ENCODE data around the gene KLC1.
"Not testable (repeated sequence)": the region's sequence is repeated elsewhere in the genome, so short reads cannot be mapped to it uniquely, and the experiment has no call there.

Gene KLC1

GRCh38 chr14:103688906-103689902 is 60.2 kb downstream of the KLC1 start:
- no peaks in the 10 kb centered on the region for H3K27me3 ChIP-seq (ENCODE audit: control insufficient read depth, insufficient read depth, low read length)
- no peak overlapping the region for H3K9ac ChIP-seq (ENCODE audit: low read length)
- H3K4me1 ChIP-seq (ENCODE audit: control insufficient read depth, insufficient read depth, low read length): peaks cover 4% of the 10 kb centered on the region
- peaks cover 25% of the 10 kb centered on the region for H3K36me3 ChIP-seq (ENCODE audit: control insufficient read depth, insufficient read depth, low read length)
- no peak overlapping the region for H3K27ac ChIP-seq (ENCODE audit: low read depth, low read length)
- no peak overlapping the region for H3K4me3 ChIP-seq (ENCODE audit: low read length)

- Histone ChIP-seq H3K4me3 (ENCODE audit: low read length) (no peak overlapping the region), H3K27ac (ENCODE audit: low read depth, low read length) (no peak overlapping the region), H3K9ac (ENCODE audit: low read length) (no peak overlapping the region), H3K27me3 (ENCODE audit: control insufficient read depth, insufficient read depth, low read length) (no peaks in the 10 kb centered on the region), H3K36me3 (ENCODE audit: control insufficient read depth, insufficient read depth, low read length) (peaks cover 29% of the 10 kb centered on the region), H3K4me1 (ENCODE audit: control insufficient read depth, insufficient read depth, low read length) (peaks cover 4% of the 10 kb centered on the region)
Measured at GRCh38 chr14:103690332-103690731, 61.3 kb downstream of the KLC1 start.

GRCh38 chr14:103691655-103692054 is 62.6 kb downstream of the KLC1 start:
- Histone ChIP-seq H3K4me1 (ENCODE audit: control insufficient read depth, insufficient read depth, low read length) (peaks cover 15% of the 10 kb centered on the region), H3K36me3 (ENCODE audit: control insufficient read depth, insufficient read depth, low read length) (peaks cover 23% of the 10 kb centered on the region)
- H3K4me3 ChIP-seq (ENCODE audit: low read length); H3K27me3 ChIP-seq (ENCODE audit: control insufficient read depth, insufficient read depth, low read length); H3K27ac ChIP-seq (ENCODE audit: low read depth, low read length); H3K9ac ChIP-seq (ENCODE audit: low read length): not testable (repeated sequence)

GRCh38 chr14:103692159-103692558 is 63.1 kb downstream of the KLC1 start:
- H3K4me1 ChIP-seq (ENCODE audit: control insufficient read depth, insufficient read depth, low read length): peaks cover 21% of the 10 kb centered on the region
- peaks cover 19% of the 10 kb centered on the region for H3K36me3 ChIP-seq (ENCODE audit: control insufficient read depth, insufficient read depth, low read length)
- no peak overlapping the region for H3K9ac ChIP-seq (ENCODE audit: low read length)
- H3K27me3 ChIP-seq (ENCODE audit: control insufficient read depth, insufficient read depth, low read length): no peaks in the 10 kb centered on the region
- no peak overlapping the region for H3K4me3 ChIP-seq (ENCODE audit: low read length)
- H3K27ac ChIP-seq (ENCODE audit: low read depth, low read length): no peak overlapping the region

GRCh38 chr14:103692871-103693270 is 63.9 kb downstream of the KLC1 start:
- Histone ChIP-seq H3K4me1 (ENCODE audit: control insufficient read depth, insufficient read depth, low read length) (peaks cover 28% of the 10 kb centered on the region), H3K9ac (ENCODE audit: low read length) (no peak overlapping the region), H3K4me3 (ENCODE audit: low read length) (no peak overlapping the region), H3K36me3 (ENCODE audit: control insufficient read depth, insufficient read depth, low read length) (peaks cover 19% of the 10 kb centered on the region), H3K27me3 (ENCODE audit: control insufficient read depth, insufficient read depth, low read length) (no peaks in the 10 kb centered on the region), H3K27ac (ENCODE audit: low read depth, low read length) (no peak overlapping the region)

- peaks cover 30% of the 10 kb centered on the region for H3K4me1 ChIP-seq (ENCODE audit: control insufficient read depth, insufficient read depth, low read length)
- H3K9ac ChIP-seq (ENCODE audit: low read length): no peak overlapping the region
- no peak overlapping the region for H3K4me3 ChIP-seq (ENCODE audit: low read length)
- no peaks in the 10 kb centered on the region for H3K27me3 ChIP-seq (ENCODE audit: control insufficient read depth, insufficient read depth, low read length)
- no peak overlapping the region for H3K27ac ChIP-seq (ENCODE audit: low read depth, low read length)
- peaks cover 18% of the 10 kb centered on the region for H3K36me3 ChIP-seq (ENCODE audit: control insufficient read depth, insufficient read depth, low read length)
Measured at GRCh38 chr14:103693515-103693914, 64.5 kb downstream of the KLC1 start.

- H3K36me3 ChIP-seq (ENCODE audit: control insufficient read depth, insufficient read depth, low read length): peaks cover 18% of the 10 kb centered on the region
- no peak overlapping the region for H3K9ac ChIP-seq (ENCODE audit: low read length)
- H3K4me1 ChIP-seq (ENCODE audit: control insufficient read depth, insufficient read depth, low read length): peaks cover 26% of the 10 kb centered on the region
- H3K27ac ChIP-seq (ENCODE audit: low read depth, low read length): no peak overlapping the region
- H3K4me3 ChIP-seq (ENCODE audit: low read length): no peak overlapping the region
- H3K27me3 ChIP-seq (ENCODE audit: control insufficient read depth, insufficient read depth, low read length): no peaks in the 10 kb centered on the region
Measured at GRCh38 chr14:103694572-103695026, 65.6 kb downstream of the KLC1 start.

- Histone ChIP-seq H3K4me1 (ENCODE audit: control insufficient read depth, insufficient read depth, low read length) (peaks cover 26% of the 10 kb centered on the region), H3K9ac (ENCODE audit: low read length) (no peak overlapping the region), H3K27me3 (ENCODE audit: control insufficient read depth, insufficient read depth, low read length) (no peaks in the 10 kb centered on the region), H3K4me3 (ENCODE audit: low read length) (no peak overlapping the region), H3K27ac (ENCODE audit: low read depth, low read length) (no peak overlapping the region), H3K36me3 (ENCODE audit: control insufficient read depth, insufficient read depth, low read length) (peaks cover 18% of the 10 kb centered on the region)
Measured at GRCh38 chr14:103695296-103696069, 66.5 kb downstream of the KLC1 start.

GRCh38 chr14:103696070-103696402 is 67.0 kb downstream of the KLC1 start:
- H3K27ac ChIP-seq (ENCODE audit: low read depth, low read length): peak overlapping the region; percentile 80
- H3K36me3 ChIP-seq (ENCODE audit: control insufficient read depth, insufficient read depth, low read length): peaks cover 20% of the 10 kb centered on the region
- H3K4me3 ChIP-seq (ENCODE audit: low read length): no peak overlapping the region
- no peak overlapping the region for H3K9ac ChIP-seq (ENCODE audit: low read length)
- H3K27me3 ChIP-seq (ENCODE audit: control insufficient read depth, insufficient read depth, low read length): no peaks in the 10 kb centered on the region
- peaks cover 26% of the 10 kb centered on the region for H3K4me1 ChIP-seq (ENCODE audit: control insufficient read depth, insufficient read depth, low read length)

GRCh38 chr14:103696466-103697071 is 67.6 kb downstream of the KLC1 start:
- H3K36me3 ChIP-seq (ENCODE audit: control insufficient read depth, insufficient read depth, low read length): peaks cover 20% of the 10 kb centered on the region
- no peak overlapping the region for H3K4me3 ChIP-seq (ENCODE audit: low read length)

GRCh38 chr14:103697206-103697602 is 68.2 kb downstream of the KLC1 start:
- Histone ChIP-seq H3K36me3 (ENCODE audit: control insufficient read depth, insufficient read depth, low read length) (peaks cover 23% of the 10 kb centered on the region), H3K4me1 (ENCODE audit: control insufficient read depth, insufficient read depth, low read length) (peaks cover 26% of the 10 kb centered on the region), H3K27me3 (ENCODE audit: control insufficient read depth, insufficient read depth, low read length) (no peaks in the 10 kb centered on the region), H3K27ac (ENCODE audit: low read depth, low read length) (peak overlapping the region; percentile 80), H3K4me3 (ENCODE audit: low read length) (no peak overlapping the region), H3K9ac (ENCODE audit: low read length) (no peak overlapping the region)

More at GRCh38 chr14:103696466-103697071, 67.6 kb downstream of the KLC1 start:
- peaks cover 26% of the 10 kb centered on the region for H3K4me1 ChIP-seq (ENCODE audit: control insufficient read depth, insufficient read depth, low read length)
- H3K27ac ChIP-seq (ENCODE audit: low read depth, low read length): peak overlapping the region; percentile 80
- H3K27me3 ChIP-seq (ENCODE audit: control insufficient read depth, insufficient read depth, low read length): no peaks in the 10 kb centered on the region
- H3K9ac ChIP-seq (ENCODE audit: low read length): no peak overlapping the region

Data from rectal smooth muscle tissue (tissue), 1 donor.